Endothelial cell (in vitro differentiated cells): ENCODE measurements around the gene SETX. TPM values are rescaled to one million over a fixed set of nuclear protein-coding genes. Genes with fewer than 3 reads are reported as not detected.

Experiments
- DNase-seq: peaks from one replicate; pipeline ENCODE4 v3.0.0; 2021; ENCODE audit warnings: low spot score
- H3K27ac Mint-ChIP-seq: one replicate; pipeline ENCODE4 v1.8.0; 2021; ENCODE audit warnings: mixed read lengths, inconsistent platforms; ENCODE audit not compliant: unreplicated experiment
- H3K27me3 Mint-ChIP-seq: one replicate; pipeline ENCODE4 v1.8.0; 2021; ENCODE audit warnings: mild to moderate bottlenecking, moderate library complexity, mixed read lengths, inconsistent platforms; ENCODE audit not compliant: unreplicated experiment
- H3K36me3 Mint-ChIP-seq: one replicate; pipeline ENCODE4 v1.8.0; 2021; ENCODE audit warnings: mild to moderate bottlenecking, low read depth, mixed read lengths, inconsistent platforms; ENCODE audit not compliant: unreplicated experiment
- H3K4me1 Mint-ChIP-seq: one replicate; pipeline ENCODE4 v1.8.0; 2021; ENCODE audit warnings: mild to moderate bottlenecking, mixed read lengths, inconsistent platforms; ENCODE audit not compliant: unreplicated experiment
- H3K4me3 Mint-ChIP-seq: one replicate; pipeline ENCODE4 v1.8.0; 2021; ENCODE audit warnings: mild to moderate bottlenecking, mixed read lengths, inconsistent platforms; ENCODE audit not compliant: unreplicated experiment
- H3K9me3 Mint-ChIP-seq: one replicate; pipeline ENCODE4 v1.8.0; 2021; ENCODE audit warnings: mixed read lengths, inconsistent platforms; ENCODE audit not compliant: unreplicated experiment
- CTCF ChIP-seq: fragments of 200-600 bp; sonication (generic); IDR thresholded peaks from one replicate; pipeline ENCODE4 v1.5.0; 2021; ENCODE audit warnings: antibody characterized with exemption; ENCODE audit not compliant: unreplicated experiment
- total RNA-seq: library from RNA; stranded (reverse); fragmentation: NEBNext Ultra II Directional; extraction: Animal tissue kit (Norgen Biotek cat#: 25700); gene quantifications from one replicate; pipeline ENCODE4 v1.2.1, GENCODE V29; 2021; ENCODE audit not compliant: unreplicated experiment

Gene SETX
- total RNA-seq, 1 donor from 2014 or later = 169 TPM

- no peak overlapping the region for H3K27ac Mint-ChIP-seq
- no peak overlapping the region for H3K4me3 Mint-ChIP-seq
- DNase-seq = no peak
- H3K27me3 Mint-ChIP-seq = peaks cover 1% of the 10 kb centered on the region
- H3K4me1 Mint-ChIP-seq = no peaks in the 10 kb centered on the region
- no peak for TF ChIP-seq CTCF
- H3K9me3 Mint-ChIP-seq = no peaks in the 10 kb centered on the region
- H3K36me3 Mint-ChIP-seq = peaks cover 4% of the 10 kb centered on the region
Measured at GRCh38 chr9:132218208-132218607, 136.6 kb downstream of the SETX start.

- H3K4me3 Mint-ChIP-seq = no peak overlapping the region
- no peak overlapping the region for H3K27ac Mint-ChIP-seq
- H3K36me3 Mint-ChIP-seq = peaks cover 4% of the 10 kb centered on the region
- DNase-seq = no peak
- H3K27me3 Mint-ChIP-seq = peaks cover 1% of the 10 kb centered on the region
- no peaks in the 10 kb centered on the region for H3K4me1 Mint-ChIP-seq
- no peaks in the 10 kb centered on the region for H3K9me3 Mint-ChIP-seq
- TF ChIP-seq CTCF = no peak
Measured at GRCh38 chr9:132216861-132217619, 137.7 kb downstream of the SETX start.

- peak; percentile 44 for DNase-seq
- no peak for TF ChIP-seq CTCF
- no peak overlapping the region for H3K27ac Mint-ChIP-seq
- no peaks in the 10 kb centered on the region for H3K4me1 Mint-ChIP-seq
- H3K9me3 Mint-ChIP-seq = no peaks in the 10 kb centered on the region
- no peak overlapping the region for H3K4me3 Mint-ChIP-seq
- no peaks in the 10 kb centered on the region for H3K36me3 Mint-ChIP-seq
- H3K27me3 Mint-ChIP-seq = peaks cover 3% of the 10 kb centered on the region
Measured at GRCh38 chr9:132214027-132214622, 140.7 kb downstream of the SETX start.

GRCh38 chr9:132211570-132211969, 143.2 kb downstream of the SETX start:
- TF ChIP-seq CTCF = no peak
- H3K9me3 Mint-ChIP-seq = no peaks in the 10 kb centered on the region
- H3K27ac Mint-ChIP-seq = no peak overlapping the region
- H3K27me3 Mint-ChIP-seq = peaks cover 12% of the 10 kb centered on the region
- H3K4me1 Mint-ChIP-seq = peaks cover 6% of the 10 kb centered on the region
- H3K36me3 Mint-ChIP-seq = no peaks in the 10 kb centered on the region
- H3K4me3 Mint-ChIP-seq = no peak overlapping the region
- no peak for DNase-seq

Other genes starting within 250 kb of the SETX start
- 0.38 TPM for gene NTNG2, start 192.9 kb downstream of the SETX start, total RNA-seq
- 22.3 TPM for gene TTF1, start 51.9 kb upstream of the SETX start, total RNA-seq
- 3.7 TPM for gene CFAP77, start 55.2 kb upstream of the SETX start, total RNA-seq
- gene BARHL1, start 227.6 kb upstream of the SETX start, total RNA-seq = 2.4 TPM